B cell (primary cell): ENCODE results near the gene STX8. TPM values are rescaled to one million over a fixed set of nuclear protein-coding genes. Genes with fewer than 3 reads are reported as not detected.

Experiments used
- ATAC-seq: fragments of 200-7000 bp; cut with Tn5 transposase; one replicate; pipeline ENCODE4 v1.10.0; 2021; ENCODE audit warnings: low read depth, mild to moderate bottlenecking, moderate number of reproducible peaks, moderate library complexity
- CTCF ChIA-PET: fragments of 350-600 bp; sonication (Branson Sonifier 250); formaldehyde crosslinking; loops from one replicate; lab custom pipeline; 2021; ENCODE audit warnings: antibody characterized with exemption, inconsistent platforms; lab: Charles Lee
- POLR2A ChIA-PET: fragments of 350-600 bp; sonication (Branson Sonifier 250); formaldehyde crosslinking; loops from one replicate; lab custom pipeline; 2021; ENCODE audit warnings: antibody characterized with exemption; lab: Charles Lee
- DNase-seq: peaks from one replicate; pipeline ENCODE4 v3.0.0; 2013
- H2AFZ ChIP-seq: 2 replicates; pipeline ENCODE4 v1.6.1; 2012; ENCODE audit warnings: mild to moderate bottlenecking, low read depth, low read length; ENCODE audit not compliant: insufficient read depth, poor library complexity, severe bottlenecking
- H3K27ac ChIP-seq, 2 donors: 1 replicate in 1 of 2; 2 replicates in 1 of 2; pipeline ENCODE4 v1.5.1; 2012 to 2013; ENCODE audit warnings: low read length in 2 of 2, mild to moderate bottlenecking in 2 of 2, moderate library complexity in 1 of 2
- H3K27me3 ChIP-seq, 4 experiments: fragments of 200-600 bp in 1 of 4; sonication (generic) in 1 of 4; replicated peaks in 1 of 4; 1 replicate in 2 of 4; 2 replicates in 2 of 4; pipeline versions ENCODE4 v1.6.1 to v1.7.0; 2013 to 2016; ENCODE audit warnings: low read length in 3 of 4, mild to moderate bottlenecking in 2 of 4, mixed read lengths in 1 of 4, moderate library complexity in 1 of 4; ENCODE audit not compliant: insufficient read depth in 4 of 4, control insufficient read depth in 3 of 4; ENCODE audit errors: control extremely low read depth in 1 of 4
- H3K36me3 ChIP-seq, 2 experiments: replicated peaks in 1 of 2; 1 replicate in 1 of 2; 2 replicates in 1 of 2; pipeline versions ENCODE4 v1.6.1 to v1.7.1; 2013; ENCODE audit warnings: low read length in 1 of 2; ENCODE audit not compliant: insufficient read depth in 2 of 2, control insufficient read depth in 1 of 2; ENCODE audit errors: control extremely low read depth in 1 of 2, extremely low read depth in 1 of 2
- H3K4me1 ChIP-seq, 2 donors: fragments of 200-600 bp in 1 of 2; sonication (generic) in 1 of 2; 1 replicate in 1 of 2; 2 replicates in 1 of 2; pipeline versions ENCODE4 v1.5.1 to v1.6.1; 2013 to 2017; ENCODE audit warnings: low read length in 2 of 2; ENCODE audit not compliant: control insufficient read depth in 2 of 2, insufficient read depth in 2 of 2
- H3K4me2 ChIP-seq: replicated peaks from 2 replicates; pipeline ENCODE3; 2012; ENCODE audit warnings: mild to moderate bottlenecking, low read depth, low read length; ENCODE audit not compliant: poor library complexity, severe bottlenecking
- H3K4me3 ChIP-seq, 5 experiments: fragments of 200-600 bp in 1 of 5; sonication (generic) in 1 of 5; 1 replicate in 3 of 5; 2 replicates in 2 of 5; pipeline versions ENCODE4 v1.5.1 to v1.7.0; 2011 to 2016; ENCODE audit warnings: low read length in 4 of 5, mild to moderate bottlenecking in 4 of 5, low read depth in 2 of 5, control low read depth in 1 of 5, moderate library complexity in 1 of 5; ENCODE audit not compliant: insufficient read depth in 1 of 5; ENCODE audit errors: control extremely low read depth in 1 of 5, extremely low read depth in 1 of 5
- H3K79me2 ChIP-seq: fragments of 200-600 bp; sonication (generic); one replicate; pipeline ENCODE4 v1.6.0; 2016; ENCODE audit warnings: low read length; ENCODE audit not compliant: control insufficient read depth, insufficient read depth
- H3K9ac ChIP-seq: fragments of 200-600 bp; sonication (generic); 2 replicates; pipeline ENCODE4 v1.6.1; 2017; ENCODE audit warnings: mild to moderate bottlenecking, low read length, moderate library complexity
- H3K9me3 ChIP-seq, 3 donors: one replicate each; pipeline versions ENCODE4 v1.6.1 to v1.7.1; 2013; ENCODE audit warnings: low read length in 2 of 3; ENCODE audit not compliant: control insufficient read depth in 2 of 3, insufficient read depth in 1 of 3; ENCODE audit errors: control extremely low read depth in 1 of 3
- H4K20me1 ChIP-seq: 2 replicates; pipeline ENCODE4 v1.6.0; 2012; ENCODE audit warnings: mild to moderate bottlenecking, low read length; ENCODE audit not compliant: insufficient read depth, control insufficient read depth, poor library complexity, severe bottlenecking
- H3K27ac Mint-ChIP-seq: one replicate; pipeline ENCODE4 v1.8.0; 2021; ENCODE audit warnings: mixed read lengths
- H3K27me3 Mint-ChIP-seq: one replicate; pipeline ENCODE4 v1.8.0; 2021; ENCODE audit warnings: mixed read lengths
- H3K4me1 Mint-ChIP-seq: one replicate; pipeline ENCODE4 v1.8.0; 2021; ENCODE audit warnings: mixed read lengths
- H3K4me3 Mint-ChIP-seq: one replicate; pipeline ENCODE4 v1.8.0; 2021; ENCODE audit warnings: mixed read lengths
- H3K9me3 Mint-ChIP-seq: one replicate; pipeline ENCODE4 v1.8.0; 2022; ENCODE audit warnings: mixed read lengths; ENCODE audit not compliant: insufficient read depth
- CTCF ChIP-seq: fragments of 200-600 bp; IDR thresholded peaks from one replicate; pipeline ENCODE4 v1.8.0; 2022; ENCODE audit warnings: antibody characterized with exemption, mild to moderate bottlenecking
- EZH2 ChIP-seq: IDR thresholded peaks from 2 replicates; pipeline ENCODE4 v1.6.1; 2012; ENCODE audit warnings: borderline replicate concordance, low read depth, mild to moderate bottlenecking, moderate library complexity, low read length; ENCODE audit not compliant: insufficient read depth, poor library complexity, severe bottlenecking
- WGBS: methylation state at CpG from one replicate; pipeline ENCODE4 v1.1.5; 2013; ENCODE audit warnings: missing lambda C conversion rate; ENCODE audit not compliant: insufficient coverage; 5-methylcytosine and 5-hydroxymethylcytosine counted together
- intact Hi-C: fragments of 100-400 bp; cut with micrococcal nuclease; formaldehyde crosslinking; loops from one replicate; pipeline ENCODE4 v1.10.0; 2022
- polyA plus RNA-seq: library from polyadenylated mRNA; depleted of rRNA; stranded (reverse); fragments of >200 nt; gene quantifications from 2 replicates; pipeline ENCODE4 v1.2.3, GENCODE V29; 2012
- total RNA-seq, 2 donors: library from RNA; stranded (reverse); fragments of 120-200 nt in 1 of 2; gene quantifications; 1 replicate in 1 of 2; 2 replicates in 1 of 2; pipeline versions ENCODE4 v1.2.3 to v1.2.4, GENCODE V29; 2013 to 2022

STX8 gene
- total and polyA plus RNA-seq, 2 donors (not counting 1 experiment from before 2014, with no cell fraction given): 35.8 to 61.5 TPM

- no peaks in the 10 kb centered on the region for H3K27me3 Mint-ChIP-seq
- POLR2A ChIA-PET: no interaction called here
- DNase-seq: no peak
- H4K20me1 ChIP-seq: no peaks in the 10 kb centered on the region
- H3K27ac ChIP-seq: no peak overlapping the region
- no peaks in the 10 kb centered on the region for H3K9me3 Mint-ChIP-seq
- ATAC-seq: no peak
- H3K4me3 Mint-ChIP-seq: no peak overlapping the region
- H3K9me3 ChIP-seq: no peaks in the 10 kb centered on the region
- peaks cover 11% of the 10 kb centered on the region for H3K79me2 ChIP-seq
- no peak overlapping the region for H3K27ac Mint-ChIP-seq
- TF ChIP-seq EZH2 (no peak), CTCF (no peak)
- no peaks in the 10 kb centered on the region for H3K4me1 ChIP-seq
- no peaks in the 10 kb centered on the region for H3K4me1 Mint-ChIP-seq
- no peaks in the 10 kb centered on the region for H3K27me3 ChIP-seq
- H3K4me3 ChIP-seq: no peak overlapping the region
- WGBS: 86% methylated on average over 1 of the region's 1 CpG
- H2AFZ ChIP-seq: no peak overlapping the region
- CTCF ChIA-PET: no interaction called here
- no peak overlapping the region for H3K9ac ChIP-seq
- intact Hi-C loops: no loop called here
- H3K4me2 ChIP-seq: no peak overlapping the region
- no peaks in the 10 kb centered on the region for H3K36me3 ChIP-seq
Observed at GRCh38 chr17:9517396-9517795, 58.2 kb downstream of the STX8 start.

DNA sequence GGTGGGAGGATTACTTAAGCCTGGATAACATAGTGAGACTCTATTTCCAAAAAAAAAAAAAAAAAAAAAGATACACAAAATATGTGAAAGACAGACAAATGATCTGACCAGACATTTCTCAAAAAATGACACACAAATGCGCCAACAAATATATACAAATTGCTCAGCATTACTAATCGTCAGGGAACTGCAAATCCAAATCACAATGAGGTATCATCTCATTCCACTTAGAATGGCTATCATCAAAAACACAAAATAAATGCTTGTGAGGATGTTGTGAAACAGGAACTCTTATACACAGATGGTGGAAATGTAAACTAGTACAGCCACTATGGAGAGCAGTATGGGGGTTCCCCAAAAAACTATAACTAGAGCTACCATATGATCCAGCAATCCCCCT, 62.4 kb downstream of the STX8 start:
- CTCF ChIA-PET: no interaction called here
- no peak overlapping the region for H3K4me3 Mint-ChIP-seq

More for the DNA sequence above, 62.4 kb downstream of the STX8 start:
- no peak overlapping the region for H3K4me3 ChIP-seq
- Mint-ChIP-seq H3K27me3 (no peaks in the 10 kb centered on the region), H3K4me1 (no peaks in the 10 kb centered on the region), H3K27ac (no peak overlapping the region), H3K9me3 (peaks cover 7% of the 10 kb centered on the region)
- intact Hi-C loops: no loop called here
- no CpG with 5 or more reads among the region's 2 CpGs for WGBS
- TF ChIP-seq CTCF (no peak), EZH2 (no peak)
- no peak overlapping the region for H3K9ac ChIP-seq
- ATAC-seq (no peak), DNase-seq (no peak)
- POLR2A ChIA-PET: no interaction called here
- no peak overlapping the region for H3K27ac ChIP-seq
- H4K20me1 ChIP-seq: no peaks in the 10 kb centered on the region
- H3K79me2 ChIP-seq: peaks cover 23% of the 10 kb centered on the region
- no peaks in the 10 kb centered on the region for H3K4me1 ChIP-seq
- no peak overlapping the region for H3K4me2 ChIP-seq
- no peak overlapping the region for H2AFZ ChIP-seq
- H3K9me3 ChIP-seq: peaks cover 6 to 14% (median 9%) of the 10 kb centered on the region in 3 donors
- H3K27me3 ChIP-seq: no peaks in the 10 kb centered on the region
- H3K36me3 ChIP-seq: no peaks in the 10 kb centered on the region
